IPS-20b (cell line): ENCODE measurements around the gene COL1A2.

Experiments used
- H3K27ac ChIP-seq: one replicate; pipeline ENCODE4 v1.5.1; 2013; ENCODE audit warnings: low read length
- H3K27me3 ChIP-seq: 2 replicates; pipeline ENCODE4 v1.6.1; 2013; ENCODE audit warnings: mild to moderate bottlenecking, low read length, inconsistent platforms; ENCODE audit not compliant: insufficient read depth
- H3K36me3 ChIP-seq: 2 replicates; pipeline ENCODE4 v1.6.1; 2013; ENCODE audit warnings: low read depth, mild to moderate bottlenecking, inconsistent platforms, low read length, moderate library complexity; ENCODE audit not compliant: insufficient read depth
- H3K4me1 ChIP-seq: 2 replicates; pipeline ENCODE4 v1.6.1; 2013; ENCODE audit warnings: mild to moderate bottlenecking, control low read depth, inconsistent platforms, low read length, moderate library complexity; ENCODE audit not compliant: insufficient read depth
- H3K4me3 ChIP-seq: 2 replicates; pipeline ENCODE4 v1.5.1; 2013; ENCODE audit warnings: mild to moderate bottlenecking, low read length, inconsistent platforms
- H3K9ac ChIP-seq: 2 replicates; pipeline ENCODE4 v1.6.1; 2013; ENCODE audit warnings: low read depth, mild to moderate bottlenecking, inconsistent platforms, low read length, moderate library complexity
- H3K9me3 ChIP-seq: 2 replicates; pipeline ENCODE4 v1.6.1; 2013; ENCODE audit warnings: mild to moderate bottlenecking, low read depth, low read length, inconsistent platforms; ENCODE audit not compliant: insufficient read depth

The COL1A2 gene

DNA sequence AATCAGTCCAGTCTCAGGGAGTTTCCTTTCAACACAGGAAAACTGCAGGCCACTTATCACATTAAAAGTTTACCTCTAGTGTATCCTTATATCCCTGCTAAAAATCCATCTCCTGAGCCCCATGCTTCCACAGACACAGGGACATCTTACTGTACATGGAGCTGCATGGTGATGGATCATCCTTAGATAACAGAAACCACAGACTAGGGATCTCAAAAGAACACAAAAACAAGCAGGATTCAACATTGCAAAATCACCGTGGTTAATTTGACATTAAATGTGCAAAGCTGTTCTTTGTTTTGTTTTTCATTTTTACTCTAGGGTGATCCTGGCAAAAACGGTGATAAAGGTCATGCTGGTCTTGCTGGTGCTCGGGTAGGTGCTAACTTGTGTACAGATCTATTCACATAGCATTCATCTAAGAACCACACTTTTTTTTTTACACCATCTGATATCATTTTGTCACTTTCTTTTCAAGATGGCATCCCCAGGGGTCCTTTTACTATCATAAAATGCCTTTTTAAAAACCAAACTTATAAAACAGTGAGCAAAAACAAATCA is 18.1 kb downstream of the COL1A2 start:
- Histone ChIP-seq H3K9me3 (no peaks in the 10 kb centered on the region), H3K9ac (no peak overlapping the region), H3K4me1 (peaks cover 8% of the 10 kb centered on the region; the same call in 1 of the 2 replicates), H3K4me3 (no peak overlapping the region), H3K27me3 (no peaks in the 10 kb centered on the region), H3K36me3 (peaks cover 100% of the 10 kb centered on the region), H3K27ac (no peak overlapping the region)

DNA sequence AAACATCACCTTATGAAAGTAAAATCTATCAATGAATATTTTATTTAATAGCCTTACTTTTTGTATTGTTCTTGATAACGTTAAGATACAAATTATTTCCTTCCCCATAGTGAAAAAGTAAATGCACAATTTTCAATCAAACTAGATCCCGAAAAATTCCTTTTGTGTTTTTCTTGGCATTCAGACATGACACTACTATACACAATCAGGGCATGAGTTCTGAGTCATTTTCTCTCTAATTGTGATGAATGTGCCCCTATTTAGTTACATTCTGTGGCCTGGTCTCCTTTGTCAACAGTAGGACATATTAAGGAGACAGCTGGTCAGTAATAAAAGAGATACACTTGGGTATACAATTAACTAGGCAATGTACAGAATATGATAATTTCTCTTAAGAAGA is 19.8 kb downstream of the COL1A2 start:
- Histone ChIP-seq H3K4me1 (peaks cover 8% of the 10 kb centered on the region; the same call in 1 of the 2 replicates), H3K9ac (no peak overlapping the region), H3K27ac (no peak overlapping the region), H3K27me3 (no peaks in the 10 kb centered on the region), H3K9me3 (no peaks in the 10 kb centered on the region), H3K4me3 (no peak overlapping the region), H3K36me3 (peaks cover 100% of the 10 kb centered on the region)

GRCh38 chr7:94414980-94415379 is 20.3 kb downstream of the COL1A2 start:
- no peak overlapping the region for H3K4me3 ChIP-seq
- peaks cover 8% of the 10 kb centered on the region; the same call in 1 of the 2 replicates for H3K4me1 ChIP-seq

GRCh38 chr7:94417306-94417705 is 22.6 kb downstream of the COL1A2 start:
- peaks cover 8% of the 10 kb centered on the region; the same call in 1 of the 2 replicates for H3K4me1 ChIP-seq
- no peak overlapping the region for H3K27ac ChIP-seq
- H3K9ac ChIP-seq: no peak overlapping the region
- no peaks in the 10 kb centered on the region for H3K9me3 ChIP-seq
- peaks cover 100% of the 10 kb centered on the region for H3K36me3 ChIP-seq
- H3K27me3 ChIP-seq: no peaks in the 10 kb centered on the region
- H3K4me3 ChIP-seq: no peak overlapping the region

More at GRCh38 chr7:94414980-94415379, 20.3 kb downstream of the COL1A2 start:
- Histone ChIP-seq H3K9ac (no peak overlapping the region), H3K36me3 (peaks cover 100% of the 10 kb centered on the region), H3K9me3 (no peaks in the 10 kb centered on the region), H3K27me3 (no peaks in the 10 kb centered on the region), H3K27ac (no peak overlapping the region)

GRCh38 chr7:94417901-94418300 is 23.2 kb downstream of the COL1A2 start:
- H3K4me3 ChIP-seq: no peak overlapping the region
- H3K36me3 ChIP-seq: peaks cover 100% of the 10 kb centered on the region
- no peaks in the 10 kb centered on the region for H3K27me3 ChIP-seq
- no peak overlapping the region for H3K27ac ChIP-seq
- no peaks in the 10 kb centered on the region for H3K9me3 ChIP-seq
- H3K9ac ChIP-seq: no peak overlapping the region
- peaks cover 8% of the 10 kb centered on the region; the same call in 1 of the 2 replicates for H3K4me1 ChIP-seq

- Histone ChIP-seq H3K9me3 (no peaks in the 10 kb centered on the region), H3K36me3 (peaks cover 100% of the 10 kb centered on the region), H3K27me3 (no peaks in the 10 kb centered on the region), H3K9ac (no peak overlapping the region), H3K27ac (no peak overlapping the region), H3K4me1 (peaks cover 4% of the 10 kb centered on the region; the same call in 1 of the 2 replicates), H3K4me3 (no peak overlapping the region)
These were observed 24.2 kb downstream of the COL1A2 start for GRCh38 chr7:94418851-94419250.

- no peak overlapping the region for H3K9ac ChIP-seq
- peaks cover 100% of the 10 kb centered on the region for H3K36me3 ChIP-seq
These were observed 25.6 kb downstream of the COL1A2 start for GRCh38 chr7:94420328-94420727.

GRCh38 chr7:94421681-94422080 is 27.0 kb downstream of the COL1A2 start:
- H3K9ac ChIP-seq: no peak overlapping the region
- H3K27me3 ChIP-seq: no peaks in the 10 kb centered on the region
- no peak overlapping the region for H3K27ac ChIP-seq
- H3K9me3 ChIP-seq: no peaks in the 10 kb centered on the region
- no peaks in the 10 kb centered on the region for H3K4me1 ChIP-seq
- H3K36me3 ChIP-seq: peaks cover 100% of the 10 kb centered on the region
- H3K4me3 ChIP-seq: no peak overlapping the region

More at GRCh38 chr7:94420328-94420727, 25.6 kb downstream of the COL1A2 start:
- Histone ChIP-seq H3K4me3 (no peak overlapping the region), H3K9me3 (no peaks in the 10 kb centered on the region), H3K4me1 (no peaks in the 10 kb centered on the region), H3K27ac (no peak overlapping the region), H3K27me3 (no peaks in the 10 kb centered on the region)

DNA sequence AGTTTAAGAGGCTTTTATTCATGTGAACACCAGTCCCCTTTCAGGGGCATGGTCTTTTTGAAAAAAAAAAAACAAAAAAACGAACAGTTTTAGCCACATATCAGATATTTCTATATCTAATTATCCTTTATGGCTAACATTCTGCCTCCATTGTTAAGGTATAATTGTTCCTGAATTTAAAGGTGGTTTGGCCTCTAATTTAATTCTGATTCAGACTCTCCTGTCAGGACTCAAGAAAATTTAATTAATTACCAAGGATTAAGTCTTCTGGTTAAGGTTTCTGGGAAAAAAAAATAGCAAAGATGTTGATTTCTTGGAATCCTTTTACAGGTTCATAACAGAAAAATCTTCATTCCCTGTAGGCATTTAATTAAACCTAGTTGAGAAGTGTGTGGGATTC is 27.4 kb downstream of the COL1A2 start:
- no peak overlapping the region for H3K4me3 ChIP-seq
- H3K4me1 ChIP-seq: no peaks in the 10 kb centered on the region
- no peaks in the 10 kb centered on the region for H3K9me3 ChIP-seq
- no peak overlapping the region for H3K27ac ChIP-seq
- no peaks in the 10 kb centered on the region for H3K27me3 ChIP-seq
- H3K36me3 ChIP-seq: peaks cover 100% of the 10 kb centered on the region
- H3K9ac ChIP-seq: no peak overlapping the region

GRCh38 chr7:94422827-94423460 is 28.2 kb downstream of the COL1A2 start:
- Histone ChIP-seq H3K27me3 (no peaks in the 10 kb centered on the region), H3K27ac (no peak overlapping the region), H3K36me3 (peaks cover 100% of the 10 kb centered on the region), H3K4me1 (no peaks in the 10 kb centered on the region), H3K9me3 (no peaks in the 10 kb centered on the region), H3K9ac (no peak overlapping the region), H3K4me3 (no peak overlapping the region)

GRCh38 chr7:94423863-94424735 is 29.4 kb downstream of the COL1A2 start:
- Histone ChIP-seq H3K4me1 (no peaks in the 10 kb centered on the region), H3K4me3 (no peak overlapping the region), H3K27me3 (no peaks in the 10 kb centered on the region), H3K9ac (no peak overlapping the region), H3K9me3 (no peaks in the 10 kb centered on the region), H3K27ac (no peak overlapping the region), H3K36me3 (peaks cover 100% of the 10 kb centered on the region)
